HG03442 (cell line): ENCODE measurements around the gene ANKRD1.

ENCODE experiments used
- ATAC-seq: cut with Tn5 transposase; IDR thresholded peaks from one replicate; pipeline ENCODE4 v1.9.1; 2021; ENCODE audit warnings: mild to moderate bottlenecking, moderate library complexity; ENCODE audit not compliant: unreplicated experiment

ANKRD1 gene

DNA sequence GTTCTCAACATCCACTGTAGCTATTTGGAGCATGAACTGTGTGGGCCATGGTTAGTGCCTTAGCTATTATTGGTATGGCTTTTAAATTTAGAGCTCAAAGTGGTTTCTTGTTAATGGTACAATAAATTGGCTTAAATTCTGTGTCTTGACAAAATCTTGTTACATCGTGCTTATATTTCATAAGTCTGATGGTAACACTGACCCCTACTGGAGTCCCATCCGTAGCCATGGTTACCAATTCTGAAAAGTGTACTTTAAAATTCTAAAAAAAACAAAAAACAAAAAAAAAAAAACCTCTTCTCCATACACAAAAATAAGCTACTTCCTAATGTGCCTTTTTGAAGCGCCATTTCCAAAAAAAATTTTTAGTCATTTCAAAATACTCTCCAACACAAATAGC, 55.5 kb downstream of the ANKRD1 start:
- no peak for ATAC-seq

DNA sequence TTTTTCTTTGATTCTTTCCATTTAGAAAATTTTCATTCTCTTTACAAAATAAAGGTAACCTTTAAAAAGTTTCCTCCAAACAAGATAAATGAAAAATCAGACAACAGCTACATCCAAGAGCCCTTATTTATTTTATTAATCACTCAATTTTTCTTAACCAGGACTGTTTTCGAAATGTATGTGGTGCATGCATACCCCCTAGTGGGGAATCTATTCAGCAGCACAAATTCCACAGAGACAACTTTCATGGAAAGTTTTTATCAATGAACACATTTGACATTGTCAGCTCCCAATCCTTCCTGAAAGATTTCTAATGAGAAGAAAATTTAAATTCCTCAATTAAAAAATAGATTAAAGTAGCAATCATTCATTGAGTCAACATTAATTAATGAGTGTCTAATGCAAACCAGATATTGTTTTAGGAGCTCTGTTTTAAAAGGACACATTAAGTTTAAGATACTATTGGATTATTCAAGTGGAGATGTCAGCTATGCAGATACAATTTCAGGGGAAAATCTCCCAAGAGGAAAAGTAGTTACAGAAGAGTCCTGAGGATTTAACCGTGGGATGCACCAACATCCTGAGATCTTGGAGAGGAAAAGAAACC, 57.9 kb downstream of the ANKRD1 start:
- no peak for ATAC-seq
